ENCODE results near the gene CTRB2. TPM values are rescaled to one million over a fixed set of nuclear protein-coding genes. Genes with fewer than 3 reads are reported as not detected.
"Not testable (repeated sequence)": the region's sequence is repeated elsewhere in the genome, so short reads cannot be mapped to it uniquely, and the experiment has no call there.

CTRB2 gene
- total and polyA plus RNA-seq, 10 donors: 0.58 to 11.8 (median 1.5) TPM; not detected in 1

GRCh38 chr16:75217389-75217851 is 10.5 kb upstream of the CTRB2 start:
- no peak overlapping the region for H3K27ac ChIP-seq
- WGBS, 5 donors: 77 to 85% (median 79%) methylated on average over 11 of the region's 11 CpGs
- no peak overlapping the region for H3K4me3 ChIP-seq
- H3K4me1 ChIP-seq: peaks cover 0 to 26% (median 13%) of the 10 kb centered on the region in 6 donors
- intact Hi-C loops (cut with DNase I; ENCODE audit: low total_unique reads): no loop called here
- H3K9me3 ChIP-seq: no peaks in the 10 kb centered on the region
- peaks cover 0 to 7% (median 0%) of the 10 kb centered on the region in 7 donors for H3K27me3 ChIP-seq (replicated peaks in 1 of 7)
- DNase-seq: no peak
- no peak for TF ChIP-seq POLR2AphosphoS5 (IDR thresholded peaks at IDR 0.05)
- no peak for TF ChIP-seq CTCF (IDR thresholded peaks at IDR 0.05 in 8 of 11, conservative IDR thresholded peaks at IDR 0.05 in 3 of 11)
- TF ChIP-seq POLR2A (IDR thresholded peaks at IDR 0.05): no peak
- H3K36me3 ChIP-seq: no peaks in the 10 kb centered on the region

GRCh38 chr16:75216576-75216975 is 9.6 kb upstream of the CTRB2 start:
- Histone ChIP-seq H3K27me3 (replicated peaks in 1 of 7) (peaks cover 0 to 7% (median 0%) of the 10 kb centered on the region in 7 donors), H3K27ac (no peak overlapping the region), H3K9me3 (no peaks in the 10 kb centered on the region), H3K4me1 (peaks cover 0 to 26% (median 13%) of the 10 kb centered on the region in 6 donors), H3K4me3 (no peak overlapping the region), H3K36me3 (no peaks in the 10 kb centered on the region)
- 93 to 97% (median 95%) methylated on average over 7 of the region's 7 CpGs for WGBS, 5 donors
- DNase-seq: no peak
- intact Hi-C loops (cut with DNase I; ENCODE audit: low total_unique reads): no loop called here
- no peak for TF ChIP-seq POLR2AphosphoS5 (IDR thresholded peaks at IDR 0.05)
- no peak for TF ChIP-seq CTCF (IDR thresholded peaks at IDR 0.05 in 8 of 11, conservative IDR thresholded peaks at IDR 0.05 in 3 of 11)
- TF ChIP-seq POLR2A (IDR thresholded peaks at IDR 0.05): no peak

GRCh38 chr16:75216127-75216526 is 9.2 kb upstream of the CTRB2 start:
- WGBS, 5 donors: 83 to 97% (median 95%) methylated on average over 2 of the region's 2 CpGs

GRCh38 chr16:75211286-75211685 is 4.3 kb upstream of the CTRB2 start:
- intact Hi-C loops (cut with DNase I; ENCODE audit: low total_unique reads); DNase-seq: not testable (repeated sequence)
- 84 to 90% (median 87%) methylated on average over 10 of the region's 10 CpGs for WGBS, 5 donors

More at GRCh38 chr16:75216127-75216526, 9.2 kb upstream of the CTRB2 start:
- TF ChIP-seq POLR2A (IDR thresholded peaks at IDR 0.05): no peak
- TF ChIP-seq CTCF (IDR thresholded peaks at IDR 0.05 in 8 of 11, conservative IDR thresholded peaks at IDR 0.05 in 3 of 11): no peak
- no peak for TF ChIP-seq POLR2AphosphoS5 (IDR thresholded peaks at IDR 0.05)
- no peak overlapping the region for H3K27ac ChIP-seq
- intact Hi-C loops (cut with DNase I; ENCODE audit: low total_unique reads): no loop called here
- no peak overlapping the region for H3K4me3 ChIP-seq
- peaks cover 0 to 26% (median 13%) of the 10 kb centered on the region in 6 donors for H3K4me1 ChIP-seq
- no peak for DNase-seq
- H3K9me3 ChIP-seq: no peaks in the 10 kb centered on the region
- peaks cover 0 to 7% (median 0%) of the 10 kb centered on the region in 7 donors for H3K27me3 ChIP-seq (replicated peaks in 1 of 7)
- H3K36me3 ChIP-seq: no peaks in the 10 kb centered on the region

GRCh38 chr16:75209944-75210343 is 3.0 kb upstream of the CTRB2 start:
- 83 to 94% (median 88%) methylated on average over 5 of the region's 5 CpGs for WGBS, 5 donors

More at GRCh38 chr16:75211286-75211685, 4.3 kb upstream of the CTRB2 start:
- H3K36me3 ChIP-seq; H3K9me3 ChIP-seq; H3K27ac ChIP-seq; H3K4me1 ChIP-seq; H3K27me3 ChIP-seq (replicated peaks in 1 of 7); H3K4me3 ChIP-seq: not testable (repeated sequence)

GRCh38 chr16:75209514-75209913 is 2.6 kb upstream of the CTRB2 start:
- H3K36me3 ChIP-seq; intact Hi-C loops (cut with DNase I; ENCODE audit: low total_unique reads); H3K27me3 ChIP-seq (replicated peaks in 1 of 7); DNase-seq; H3K9me3 ChIP-seq; H3K4me3 ChIP-seq; H3K27ac ChIP-seq; H3K4me1 ChIP-seq: not testable (repeated sequence)
- WGBS, 5 donors: 82 to 92% (median 89%) methylated on average over 7 of the region's 7 CpGs

More at GRCh38 chr16:75209944-75210343, 3.0 kb upstream of the CTRB2 start:
- TF ChIP-seq POLR2A (IDR thresholded peaks at IDR 0.05): no peak
- no peak for TF ChIP-seq CTCF (IDR thresholded peaks at IDR 0.05 in 8 of 11, conservative IDR thresholded peaks at IDR 0.05 in 3 of 11)
- no peak for TF ChIP-seq POLR2AphosphoS5 (IDR thresholded peaks at IDR 0.05)
- no peaks in the 10 kb centered on the region for H3K36me3 ChIP-seq
- intact Hi-C loops (cut with DNase I; ENCODE audit: low total_unique reads): no loop called here
- H3K27me3 ChIP-seq (replicated peaks in 1 of 7): peaks cover 0 to 10% (median 0%) of the 10 kb centered on the region in 7 donors
- H3K4me3 ChIP-seq: no peak overlapping the region
- DNase-seq: no peak
- H3K4me1 ChIP-seq: peaks cover 0 to 9% (median 0%) of the 10 kb centered on the region in 6 donors
- no peaks in the 10 kb centered on the region for H3K9me3 ChIP-seq
- H3K27ac ChIP-seq: no peak overlapping the region

Measured in spleen (tissue), 11 donors.